ENCODE results near the gene MTX1. TPM values are rescaled to one million over a fixed set of nuclear protein-coding genes. Genes with fewer than 3 reads are reported as not detected.

Gene MTX1
- total and polyA plus RNA-seq, 4 experiments from 2014 or later, result 17.7 to 65.5 (median 30.4) TPM

- peaks cover 7% of the 10 kb centered on the region for H3K36me3 ChIP-seq (ENCODE audit: insufficient read depth, low read length)
- DNase-seq, result peak in 1 of 5 donors; percentile 7
- Mint-ChIP-seq H3K27me3 (no peaks in the 10 kb centered on the region), H3K36me3 (peaks cover 4 to 28% of the 10 kb centered on the region in 2 donors), H3K9me3 (no peaks in the 10 kb centered on the region), H3K4me3 (no peak overlapping the region), H3K27ac (no peak overlapping the region), H3K4me1 (peaks cover 4 to 13% (median 5%) of the 10 kb centered on the region in 4 donors)
- ChIA-PET POLR2A (ENCODE audit: partially characterized antibody) (no interaction called here), CTCF (ENCODE audit: partially characterized antibody) (interaction anchor here (2.4 kb wide), 1 partner anchor 10 kb away, joined by 14 read pairs; no protein-coding TSS in a partner anchor)
- intact Hi-C loops (cut with micrococcal nuclease), result no loop called here
- no peak overlapping the region for H3K4me3 ChIP-seq (ENCODE audit: low read length in 2 of 2)
- H3K4me1 ChIP-seq (ENCODE audit: insufficient read depth, low read length), result no peaks in the 10 kb centered on the region
- H3K27me3 ChIP-seq (ENCODE audit: insufficient read depth, low read length), result no peaks in the 10 kb centered on the region
- no peaks in the 10 kb centered on the region for H3K9me3 ChIP-seq (ENCODE audit: control insufficient read depth in 1 of 2, low read length in 2 of 2)
- H3K27ac ChIP-seq (ENCODE audit: low read depth, low read length), result no peak overlapping the region
Measured at GRCh38 chr1:155184351-155184811, 24.1 kb upstream of the MTX1 start.

- intact Hi-C loops (cut with micrococcal nuclease), result no loop called here
- Mint-ChIP-seq H3K27me3 (no peaks in the 10 kb centered on the region), H3K4me1 (peaks cover 4 to 13% (median 5%) of the 10 kb centered on the region in 4 donors), H3K36me3 (peaks cover 4 to 20% of the 10 kb centered on the region in 2 donors), H3K27ac (peak overlapping the region in 2 of 7 donors; percentile 9 to 29), H3K9me3 (no peaks in the 10 kb centered on the region), H3K4me3 (no peak overlapping the region)
- ChIA-PET POLR2A (ENCODE audit: partially characterized antibody) (no interaction called here), CTCF (ENCODE audit: partially characterized antibody) (interaction anchor here (2.4 kb wide), 1 partner anchor 9 kb away, joined by 14 read pairs; no protein-coding TSS in a partner anchor)
- no peaks in the 10 kb centered on the region for H3K36me3 ChIP-seq (ENCODE audit: insufficient read depth, low read length)
- peak in 1 of 5 donors; percentile 38 for DNase-seq
- no peaks in the 10 kb centered on the region for H3K4me1 ChIP-seq (ENCODE audit: insufficient read depth, low read length)
- H3K27me3 ChIP-seq (ENCODE audit: insufficient read depth, low read length), result no peaks in the 10 kb centered on the region
- H3K4me3 ChIP-seq (ENCODE audit: low read length in 2 of 2), result no peak overlapping the region
- H3K9me3 ChIP-seq (ENCODE audit: control insufficient read depth in 1 of 2, low read length in 2 of 2), result no peaks in the 10 kb centered on the region
- H3K27ac ChIP-seq (ENCODE audit: low read depth, low read length), result no peak overlapping the region
Measured at GRCh38 chr1:155184835-155185782, 23.4 kb upstream of the MTX1 start.

- peak overlapping the region in 2 of 7 donors; percentile 9 to 29 for H3K27ac Mint-ChIP-seq
Measured at GRCh38 chr1:155185783-155186066, 22.8 kb upstream of the MTX1 start.

GRCh38 chr1:155186067-155186793 is 22.3 kb upstream of the MTX1 start:
- peak in 1 of 5 donors; percentile 2 for DNase-seq
- intact Hi-C loops (cut with micrococcal nuclease), result no loop called here
- Mint-ChIP-seq H3K4me3 (no peak overlapping the region), H3K4me1 (peaks cover 4 to 13% (median 5%) of the 10 kb centered on the region in 4 donors), H3K27ac (peak overlapping the region in 1 of 7 donors; percentile 48), H3K27me3 (no peaks in the 10 kb centered on the region), H3K36me3 (peaks cover 4 to 19% of the 10 kb centered on the region in 2 donors), H3K9me3 (no peaks in the 10 kb centered on the region)
- Histone ChIP-seq H3K36me3 (ENCODE audit: insufficient read depth, low read length) (no peaks in the 10 kb centered on the region), H3K9me3 (ENCODE audit: control insufficient read depth in 1 of 2, low read length in 2 of 2) (no peaks in the 10 kb centered on the region), H3K4me1 (ENCODE audit: insufficient read depth, low read length) (no peaks in the 10 kb centered on the region), H3K27me3 (ENCODE audit: insufficient read depth, low read length) (no peaks in the 10 kb centered on the region), H3K27ac (ENCODE audit: low read depth, low read length) (no peak overlapping the region), H3K4me3 (ENCODE audit: low read length in 2 of 2) (no peak overlapping the region)
- CTCF ChIA-PET (ENCODE audit: partially characterized antibody), result interaction anchor here (0.6 kb wide), 1 partner anchor 13 kb away, joined by 3 read pairs; the partner anchor contains the start of gene KRTCAP2
- POLR2A ChIA-PET (ENCODE audit: partially characterized antibody), result interaction anchor here (0.6 to 0.8 kb wide), 3 partner anchors 9 to 122 kb away, joined by 3 read pairs; no protein-coding TSS in a partner anchor

More at GRCh38 chr1:155185783-155186066, 22.8 kb upstream of the MTX1 start:
- H3K27me3 Mint-ChIP-seq, result no peaks in the 10 kb centered on the region
- Histone ChIP-seq H3K27me3 (ENCODE audit: insufficient read depth, low read length) (no peaks in the 10 kb centered on the region), H3K27ac (ENCODE audit: low read depth, low read length) (no peak overlapping the region), H3K9me3 (ENCODE audit: control insufficient read depth in 1 of 2, low read length in 2 of 2) (no peaks in the 10 kb centered on the region), H3K36me3 (ENCODE audit: insufficient read depth, low read length) (no peaks in the 10 kb centered on the region), H3K4me3 (ENCODE audit: low read length in 2 of 2) (no peak overlapping the region), H3K4me1 (ENCODE audit: insufficient read depth, low read length) (no peaks in the 10 kb centered on the region)
- intact Hi-C loops (cut with micrococcal nuclease), result no loop called here
- no peak overlapping the region for H3K4me3 Mint-ChIP-seq
- H3K4me1 Mint-ChIP-seq, result peaks cover 4 to 13% (median 5%) of the 10 kb centered on the region in 4 donors
- ChIA-PET CTCF (ENCODE audit: partially characterized antibody) (interaction anchor here (0.6 to 2.4 kb wide), 2 partner anchors 8 to 13 kb away, joined by 3 to 14 read pairs; partner anchors contain the start of gene KRTCAP2), POLR2A (ENCODE audit: partially characterized antibody) (interaction anchor here (0.6 to 0.8 kb wide), 2 partner anchors 8 to 94 kb away, joined by 3 read pairs; no protein-coding TSS in a partner anchor)
- peak in 1 of 5 donors; percentile 3 for DNase-seq
- H3K9me3 Mint-ChIP-seq, result no peaks in the 10 kb centered on the region
- H3K36me3 Mint-ChIP-seq, result peaks cover 4 to 20% of the 10 kb centered on the region in 2 donors

- peaks cover 4 to 14% of the 10 kb centered on the region in 2 donors for H3K36me3 Mint-ChIP-seq
- peaks cover under 1% of the 10 kb centered on the region for H3K4me1 ChIP-seq (ENCODE audit: insufficient read depth, low read length)
- no peaks in the 10 kb centered on the region for H3K36me3 ChIP-seq (ENCODE audit: insufficient read depth, low read length)
- DNase-seq, result peak in 1 of 5 donors; percentile 32
- no peak overlapping the region for H3K4me3 Mint-ChIP-seq
- no peak overlapping the region for H3K27ac ChIP-seq (ENCODE audit: low read depth, low read length)
- POLR2A ChIA-PET (ENCODE audit: partially characterized antibody), result interaction anchor here (0.6 kb wide), 1 partner anchor 121 kb away, joined by 3 read pairs; no protein-coding TSS in a partner anchor
- H3K4me3 ChIP-seq (ENCODE audit: low read length in 2 of 2), result no peak overlapping the region
- CTCF ChIA-PET (ENCODE audit: partially characterized antibody), result no interaction called here
- no peaks in the 10 kb centered on the region for H3K9me3 Mint-ChIP-seq
- intact Hi-C loops (cut with micrococcal nuclease), result no loop called here
- no peaks in the 10 kb centered on the region for H3K9me3 ChIP-seq (ENCODE audit: control insufficient read depth in 1 of 2, low read length in 2 of 2)
- H3K4me1 Mint-ChIP-seq, result peaks cover 5 to 13% (median 5%) of the 10 kb centered on the region in 4 donors
- H3K27me3 ChIP-seq (ENCODE audit: insufficient read depth, low read length), result no peaks in the 10 kb centered on the region
- no peaks in the 10 kb centered on the region for H3K27me3 Mint-ChIP-seq
- peak overlapping the region in 2 of 7 donors; percentile 52 to 57 for H3K27ac Mint-ChIP-seq
Measured at GRCh38 chr1:155186794-155187455, 21.6 kb upstream of the MTX1 start.

GRCh38 chr1:155187456-155187891 is 21.0 kb upstream of the MTX1 start:
- no peaks in the 10 kb centered on the region for H3K36me3 ChIP-seq (ENCODE audit: insufficient read depth, low read length)
- Mint-ChIP-seq H3K27me3 (no peaks in the 10 kb centered on the region), H3K4me3 (no peak overlapping the region), H3K4me1 (peaks cover 8 to 18% (median 10%) of the 10 kb centered on the region in 4 donors), H3K36me3 (peaks cover 4 to 11% of the 10 kb centered on the region in 2 donors), H3K9me3 (peaks cover 0 to 1% (median 0%) of the 10 kb centered on the region in 8 donors), H3K27ac (peak overlapping the region in 2 of 7 donors; percentile 56 to 71)
- intact Hi-C loops (cut with micrococcal nuclease), result no loop called here
- H3K27me3 ChIP-seq (ENCODE audit: insufficient read depth, low read length), result no peaks in the 10 kb centered on the region
- no peak overlapping the region for H3K27ac ChIP-seq (ENCODE audit: low read depth, low read length)
- ChIA-PET CTCF (ENCODE audit: partially characterized antibody) (no interaction called here), POLR2A (ENCODE audit: partially characterized antibody) (no interaction called here)
- H3K4me1 ChIP-seq (ENCODE audit: insufficient read depth, low read length), result peaks cover 6% of the 10 kb centered on the region
- peak in 1 of 5 donors; percentile 5 for DNase-seq
- no peaks in the 10 kb centered on the region for H3K9me3 ChIP-seq (ENCODE audit: control insufficient read depth in 1 of 2, low read length in 2 of 2)
- no peak overlapping the region for H3K4me3 ChIP-seq (ENCODE audit: low read length in 2 of 2)
